Caco-2 (cell line): ENCODE data around the gene ANKRD40. TPM values are rescaled to one million over a fixed set of nuclear protein-coding genes. Genes with fewer than 3 reads are reported as not detected.

Source experiments
- BruUV-seq: library from RNA; stranded (reverse); fragments of 400-500 nt; replicated peaks from 2 replicates; lab custom pipeline; 2021; lab: Mats Ljungman, UMichigan
- CTCF ChIA-PET: fragments of 300-600 bp; sonication (Branson Sonifier 250); formaldehyde crosslinking; loops from one replicate; lab custom pipeline; 2022; ENCODE audit warnings: antibody characterized with exemption; lab: Charles Lee
- POLR2A ChIA-PET: fragments of 300-600 bp; sonication (Branson Sonifier 250); formaldehyde crosslinking; loops from one replicate; lab custom pipeline; 2022; ENCODE audit warnings: antibody characterized with exemption; lab: Charles Lee
- DNase-seq, 2 experiments: peaks; one replicate each; pipeline versions ENCODE4 v3.0.0 to v3.0.0-alpha.2; 2020 to 2022
- H3K27me3 ChIP-seq: replicated peaks from 2 replicates; pipeline ENCODE4 v1.6.0; 2011; ENCODE audit warnings: low read length; ENCODE audit not compliant: control insufficient read depth, insufficient read depth
- H3K36me3 ChIP-seq: 2 replicates; pipeline ENCODE4 v1.5.1; 2011; ENCODE audit warnings: low read length; ENCODE audit not compliant: control insufficient read depth, insufficient read depth
- H3K4me1 ChIP-seq: fragments of 250-450 bp; sonication (Bioruptor Pico); 2 replicates; pipeline ENCODE4 v1.5.1; 2020; ENCODE audit warnings: mild to moderate bottlenecking
- H3K4me3 ChIP-seq: 2 replicates; pipeline ENCODE4 v1.5.1; 2011; ENCODE audit warnings: low read depth, mild to moderate bottlenecking, control low read depth, low read length
- H3K9me3 ChIP-seq: fragments of 250-450 bp; sonication (Bioruptor Pico); 2 replicates; pipeline ENCODE4 v1.5.1; 2020; ENCODE audit warnings: mild to moderate bottlenecking, moderate library complexity
- H3K27ac Mint-ChIP-seq: one replicate; pipeline ENCODE4 v1.8.0; 2022; ENCODE audit warnings: mixed read lengths; ENCODE audit not compliant: unreplicated experiment
- H3K27me3 Mint-ChIP-seq: one replicate; pipeline ENCODE4 v1.8.0; 2022; ENCODE audit warnings: mixed read lengths; ENCODE audit not compliant: insufficient read depth, unreplicated experiment
- H3K36me3 Mint-ChIP-seq: one replicate; pipeline ENCODE4 v1.8.0; 2022; ENCODE audit warnings: mild to moderate bottlenecking, mixed read lengths; ENCODE audit not compliant: insufficient read depth, unreplicated experiment
- H3K4me1 Mint-ChIP-seq: one replicate; pipeline ENCODE4 v1.8.0; 2022; ENCODE audit warnings: low read depth, mixed read lengths; ENCODE audit not compliant: unreplicated experiment
- H3K4me3 Mint-ChIP-seq: one replicate; pipeline ENCODE4 v1.8.0; 2022; ENCODE audit warnings: mild to moderate bottlenecking, moderate library complexity, mixed read lengths; ENCODE audit not compliant: unreplicated experiment
- H3K9me3 Mint-ChIP-seq: one replicate; pipeline ENCODE4 v1.8.0; 2022; ENCODE audit warnings: mixed read lengths; ENCODE audit not compliant: unreplicated experiment
- CTCF ChIP-seq, 2 experiments: fragments of 200-600 bp in 1 of 2; IDR thresholded peaks; 1 replicate in 1 of 2; 2 replicates in 1 of 2; pipeline versions ENCODE4 v1.5.1 to v1.8.0; 2011 to 2022; ENCODE audit warnings: antibody characterized with exemption in 1 of 2, control low read depth in 1 of 2, inconsistent platforms in 1 of 2, low read depth in 1 of 2, low read length in 1 of 2, mild to moderate bottlenecking in 1 of 2, moderate library complexity in 1 of 2; ENCODE audit not compliant: insufficient read depth in 1 of 2, severe bottlenecking in 1 of 2, unreplicated experiment in 1 of 2
- intact Hi-C: fragments of 100-400 bp; cut with micrococcal nuclease; formaldehyde crosslinking; loops from one replicate; pipeline ENCODE4 v1.10.0; 2022; ENCODE audit not compliant: unreplicated experiment
- total RNA-seq: library from RNA; stranded (reverse); gene quantifications from 2 replicates; pipeline ENCODE4 v1.2.3, GENCODE V29; 2022

Gene ANKRD40
- total RNA-seq, 1 experiment from 2014 or later: 113 TPM

- POLR2A ChIA-PET: no interaction called here
- CTCF ChIA-PET: interaction anchor here (1.5 kb wide), 1 partner anchor 18 kb away, joined by 4 read pairs; no protein-coding TSS in a partner anchor
- H3K36me3 Mint-ChIP-seq: peaks cover 6% of the 10 kb centered on the region
Measured at GRCh38 chr17:50657054-50657453, 50.7 kb downstream of the ANKRD40 start.

GRCh38 chr17:50656509-50656908 lies 51.2 kb downstream of the ANKRD40 start:
- POLR2A ChIA-PET: no interaction called here
- peaks cover 19% of the 10 kb centered on the region for H3K4me1 ChIP-seq
- H3K27me3 ChIP-seq: no peaks in the 10 kb centered on the region
- TF ChIP-seq CTCF (IDR thresholded peaks at IDR 0.05; ENCODE audit: insufficient read depth in 1 of 2, low read depth in 1 of 2, low read length in 1 of 2, severe bottlenecking in 1 of 2, unreplicated experiment in 1 of 2): no peak
- BruUV-seq: no TSS peak
- peaks cover 3% of the 10 kb centered on the region; the same call in 1 of the 2 replicates for H3K36me3 ChIP-seq
- CTCF ChIA-PET: no interaction called here
- Mint-ChIP-seq H3K9me3 (no peaks in the 10 kb centered on the region), H3K27ac (no peak overlapping the region), H3K4me1 (peaks cover 19% of the 10 kb centered on the region), H3K36me3 (peaks cover under 1% of the 10 kb centered on the region), H3K4me3 (no peak overlapping the region), H3K27me3 (no peaks in the 10 kb centered on the region)
- intact Hi-C loops: no loop called here
- H3K4me3 ChIP-seq: no peak overlapping the region
- no peak for DNase-seq
- H3K9me3 ChIP-seq: peaks cover 12% of the 10 kb centered on the region

More at GRCh38 chr17:50657054-50657453, 50.7 kb downstream of the ANKRD40 start:
- Mint-ChIP-seq H3K27me3 (no peaks in the 10 kb centered on the region), H3K27ac (no peak overlapping the region), H3K4me1 (peaks cover 24% of the 10 kb centered on the region), H3K4me3 (no peak overlapping the region), H3K9me3 (no peaks in the 10 kb centered on the region)
- BruUV-seq: no TSS peak
- Histone ChIP-seq H3K36me3 (peaks cover 3% of the 10 kb centered on the region; the same call in 1 of the 2 replicates), H3K27me3 (no peaks in the 10 kb centered on the region), H3K4me1 (peaks cover 25% of the 10 kb centered on the region), H3K9me3 (peaks cover 10% of the 10 kb centered on the region), H3K4me3 (no peak overlapping the region)
- intact Hi-C loops: no loop called here
- TF ChIP-seq CTCF (IDR thresholded peaks at IDR 0.05; ENCODE audit: insufficient read depth in 1 of 2, low read depth in 1 of 2, low read length in 1 of 2, severe bottlenecking in 1 of 2, unreplicated experiment in 1 of 2): no peak
- DNase-seq: no peak

GRCh38 chr17:50653738-50654137 lies 54.0 kb downstream of the ANKRD40 start:
- Mint-ChIP-seq H3K4me1 (peaks cover 10% of the 10 kb centered on the region), H3K27me3 (no peaks in the 10 kb centered on the region), H3K4me3 (no peak overlapping the region), H3K9me3 (no peaks in the 10 kb centered on the region), H3K27ac (no peak overlapping the region), H3K36me3 (no peaks in the 10 kb centered on the region)
- no peak overlapping the region for H3K4me3 ChIP-seq
- ChIA-PET POLR2A (no interaction called here), CTCF (interaction anchor here (0.6 to 1.3 kb wide), 3 partner anchors 17 to 28 kb away, joined by 3 to 6 read pairs (median 4); no protein-coding TSS in a partner anchor)
- DNase-seq: no peak
- intact Hi-C loops: no loop called here
- peaks cover 16% of the 10 kb centered on the region for H3K9me3 ChIP-seq
- H3K27me3 ChIP-seq: no peaks in the 10 kb centered on the region
- BruUV-seq: no TSS peak
- no peaks in the 10 kb centered on the region; the same call in 1 of the 2 replicates for H3K4me1 ChIP-seq
- peaks cover 3% of the 10 kb centered on the region; the same call in 1 of the 2 replicates for H3K36me3 ChIP-seq
- no peak for TF ChIP-seq CTCF (IDR thresholded peaks at IDR 0.05; ENCODE audit: insufficient read depth in 1 of 2, low read depth in 1 of 2, low read length in 1 of 2, severe bottlenecking in 1 of 2, unreplicated experiment in 1 of 2)
